Endothelial cell of umbilical vein (primary cell): Measurements from ENCODE around the gene P2RX2. TPM values are rescaled to one million over a fixed set of nuclear protein-coding genes. Genes with fewer than 3 reads are reported as not detected.

Experiments used
- BruUV-seq: library from RNA; stranded (reverse); fragments of 400-500 nt; replicated peaks from 2 replicates; lab custom pipeline; 2021; lab: Mats Ljungman, UMichigan
- CTCF ChIA-PET: fragments of 300-600, 350-600 bp; sonication (Branson Sonifier 250); formaldehyde crosslinking; loops from one replicate; lab custom pipeline; 2021; ENCODE audit warnings: antibody characterized with exemption, inconsistent platforms; lab: Charles Lee
- POLR2A ChIA-PET: fragments of 300-600, 350-600 bp; sonication (Branson Sonifier 250); formaldehyde crosslinking; loops from one replicate; lab custom pipeline; 2021; ENCODE audit warnings: antibody characterized with exemption, inconsistent platforms; lab: Charles Lee
- DNase-seq: peaks from one replicate; pipeline ENCODE4 v3.0.0-alpha.2; 2011; ENCODE audit warnings: low read depth, low spot score
- FAIRE-seq: peaks from 2 replicates; lab custom pipeline; 2011; peaks lifted over from hg19 to GRCh38; lab: Jason Lieb, UNC
- H2AFZ ChIP-seq: 2 replicates; pipeline ENCODE4 v1.6.0; 2012; ENCODE audit warnings: low read depth, low read length, control low read depth, inconsistent platforms
- H3K27ac ChIP-seq: 2 replicates; pipeline ENCODE4 v1.5.1; 2011; ENCODE audit warnings: low read depth, mild to moderate bottlenecking, control low read depth, low read length, moderate library complexity; ENCODE audit not compliant: insufficient read depth
- H3K27me3 ChIP-seq, 2 experiments: 2 replicates each; pipeline versions ENCODE4 v1.6.0 to v1.6.1; 2011; ENCODE audit warnings: low read length in 2 of 2, mixed read lengths in 1 of 2; ENCODE audit not compliant: control insufficient read depth in 2 of 2, insufficient read depth in 2 of 2
- H3K36me3 ChIP-seq, 2 experiments: 2 replicates in 1 of 2; 3 replicates in 1 of 2; pipeline ENCODE4 v1.5.1; 2011; ENCODE audit warnings: low read length in 2 of 2, mild to moderate bottlenecking in 1 of 2, moderate library complexity in 1 of 2; ENCODE audit not compliant: control insufficient read depth in 2 of 2, insufficient read depth in 2 of 2; ENCODE audit errors: extremely low read depth in 1 of 2
- H3K4me1 ChIP-seq: 3 replicates; pipeline ENCODE4 v1.5.1; 2011; ENCODE audit warnings: mild to moderate bottlenecking, low read length; ENCODE audit not compliant: control insufficient read depth, insufficient read depth; ENCODE audit errors: extremely low read depth
- H3K4me2 ChIP-seq: 2 replicates; pipeline ENCODE4 v1.6.1; 2011; ENCODE audit warnings: low read length, control low read depth, mixed read lengths; ENCODE audit not compliant: insufficient read depth
- H3K4me3 ChIP-seq, 3 experiments: fragments of 200-600 bp in 1 of 3; sonication (generic), shearing (Covaris generic) in 1 of 3; replicated peaks in 1 of 3; 2 replicates each; pipeline ENCODE4 v1.5.1; 2011 to 2016; ENCODE audit warnings: control low read depth in 3 of 3, low read length in 3 of 3, mild to moderate bottlenecking in 2 of 3, inconsistent platforms in 1 of 3, low read depth in 1 of 3, moderate library complexity in 1 of 3; ENCODE audit not compliant: insufficient read depth in 1 of 3
- H3K79me2 ChIP-seq: 2 replicates; pipeline ENCODE4 v1.6.0; 2012; ENCODE audit warnings: low read length, inconsistent platforms; ENCODE audit not compliant: control insufficient read depth, insufficient read depth
- H3K9ac ChIP-seq: replicated peaks from 2 replicates; pipeline ENCODE3; 2011; ENCODE audit warnings: low read length, control low read depth; ENCODE audit not compliant: insufficient read depth; ENCODE audit errors: extremely low read depth
- H3K9me1 ChIP-seq: replicated peaks from 3 replicates; pipeline ENCODE4 v1.6.0; 2011; ENCODE audit warnings: mild to moderate bottlenecking, low read length; ENCODE audit not compliant: control insufficient read depth, insufficient read depth; ENCODE audit errors: extremely low read depth
- H3K9me3 ChIP-seq: replicated peaks from 2 replicates; pipeline ENCODE4 v1.5.1; 2012; ENCODE audit warnings: low read length, inconsistent platforms; ENCODE audit not compliant: control insufficient read depth, insufficient read depth
- H4K20me1 ChIP-seq: replicated peaks from 2 replicates; pipeline ENCODE3; 2011; ENCODE audit warnings: mild to moderate bottlenecking, low read length; ENCODE audit not compliant: control insufficient read depth, insufficient read depth; ENCODE audit errors: extremely low read depth
- CTCF ChIP-seq, 2 donors: IDR thresholded peaks; 1 replicate in 1 of 2; 2 replicates in 1 of 2; pipeline ENCODE4 v1.5.1; 2011; ENCODE audit warnings: low read length in 2 of 2, mild to moderate bottlenecking in 2 of 2, moderate library complexity in 2 of 2, control low read depth in 1 of 2, inconsistent platforms in 1 of 2, low read depth in 1 of 2; ENCODE audit not compliant: insufficient read depth in 1 of 2; ENCODE audit errors: extremely low read depth in 1 of 2
- EZH2 ChIP-seq: IDR thresholded peaks from 2 replicates; pipeline ENCODE4 v1.6.1; 2012; ENCODE audit warnings: borderline replicate concordance, low read depth, mild to moderate bottlenecking, moderate library complexity, low read length, inconsistent platforms; ENCODE audit not compliant: severe bottlenecking
- FOS ChIP-seq: IDR thresholded peaks from 2 replicates; pipeline ENCODE4 v1.6.1; 2011; ENCODE audit warnings: mild to moderate bottlenecking, low read length, moderate library complexity, borderline replicate concordance; ENCODE audit not compliant: insufficient read depth
- GATA2 ChIP-seq: IDR thresholded peaks from 2 replicates; pipeline ENCODE4 v1.7.0; 2011; ENCODE audit warnings: low read depth, mild to moderate bottlenecking, moderate library complexity, mixed read lengths, low read length; ENCODE audit not compliant: insufficient read length, insufficient read depth
- MYC ChIP-seq: IDR thresholded peaks from one replicate; pipeline ENCODE4 v1.6.1; 2011; ENCODE audit warnings: mild to moderate bottlenecking, low read depth, low read length
- POLR2A ChIP-seq: IDR thresholded peaks from 2 replicates; pipeline ENCODE4 v1.6.1; 2012; ENCODE audit warnings: low read depth, mild to moderate bottlenecking, control low read depth, low read length
- dilution Hi-C: fragments of 300-500 bp; cut with MboI; formaldehyde crosslinking; loops from one replicate; pipeline ENCODE4 v1.15.0; 2019; ENCODE audit warnings: low sequenced_read_pairs; ENCODE audit not compliant: extremely low pct_ligation_motif_present
- intact Hi-C: fragments of 100-400 bp; cut with micrococcal nuclease; formaldehyde crosslinking; loops from one replicate; pipeline ENCODE4 v1.10.0; 2022
- polyA plus RNA-seq, 4 experiments: library from polyadenylated mRNA; depleted of rRNA in 3 of 4; stranded (reverse) in 3 of 4; unstranded in 1 of 4; fragments of >200 nt; gene quantifications; 2 replicates each; pipeline versions ENCODE4 v1.2.1 to v1.2.3, GENCODE V29; 2011 to 2012; ENCODE audit warnings: missing spikeins in 1 of 4
- total RNA-seq: library from RNA; stranded (reverse); gene quantifications from 2 replicates; pipeline ENCODE4 v1.2.3, GENCODE V29; 2021

The P2RX2 gene
- total and polyA plus RNA-seq, 2 donors (not counting 3 experiments of a cell fraction or from before 2014, with no cell fraction given): not detected

- peaks cover 3 to 30% of the 10 kb centered on the region in 2 experiments for H3K27me3 ChIP-seq
- H3K27ac ChIP-seq: no peak overlapping the region
- H3K79me2 ChIP-seq: no peaks in the 10 kb centered on the region
- peak overlapping the region in 2 of 3 experiments; percentile 11 to 33 for H3K4me3 ChIP-seq
- H3K4me2 ChIP-seq: peak overlapping the region; percentile 16
- no peak overlapping the region for H2AFZ ChIP-seq
- H4K20me1 ChIP-seq: no peaks in the 10 kb centered on the region
- CTCF ChIA-PET: interaction anchor here (0.8 to 7.3 kb wide), 3 partner anchors 11 to 43 kb away, joined by 4 to 102 read pairs (median 9); partner anchors contain the start of gene P2RX2
- POLR2A ChIA-PET: no interaction called here
- FAIRE-seq: no peak
- peak; percentile 82 for TF ChIP-seq EZH2
- TF ChIP-seq POLR2A: no peak
- TF ChIP-seq FOS: no peak
- TF ChIP-seq GATA2: no peak
- dilution Hi-C loops (no loop called here), intact Hi-C loops (loop anchor here (1.0 kb wide), 1 partner anchor 12 kb away; no protein-coding TSS in a partner anchor)
- no peaks in the 10 kb centered on the region for H3K9me1 ChIP-seq
- no peak overlapping the region for H3K9ac ChIP-seq
- no peaks in the 10 kb centered on the region for H3K9me3 ChIP-seq
- no peaks in the 10 kb centered on the region for H3K36me3 ChIP-seq
- peaks cover 24% of the 10 kb centered on the region for H3K4me1 ChIP-seq
- peak; percentile 34 for DNase-seq
- BruUV-seq: no TSS peak
Measured at GRCh38 chr12:132603240-132604150, 15.1 kb upstream of the P2RX2 start.

GRCh38 chr12:132604151-132604618 lies 14.4 kb upstream of the P2RX2 start:
- Histone ChIP-seq H3K27ac (no peak overlapping the region), H2AFZ (no peak overlapping the region), H3K9me1 (no peaks in the 10 kb centered on the region), H4K20me1 (no peaks in the 10 kb centered on the region), H3K4me1 (peaks cover 21% of the 10 kb centered on the region), H3K36me3 (no peaks in the 10 kb centered on the region), H3K27me3 (peaks cover 3 to 30% of the 10 kb centered on the region in 2 experiments), H3K4me3 (peak overlapping the region in 2 of 3 experiments; percentile 11 to 33), H3K9ac (no peak overlapping the region), H3K9me3 (no peaks in the 10 kb centered on the region), H3K79me2 (no peaks in the 10 kb centered on the region), H3K4me2 (peak overlapping the region; percentile 16)
- FAIRE-seq (peak; percentile 63), DNase-seq (peak; percentile 62)
- TF ChIP-seq CTCF (IDR thresholded peaks at IDR 0.05; ENCODE audit: extremely low read depth in 1 of 2, insufficient read depth in 1 of 2, low read depth in 1 of 2, low read length in 2 of 2): no peak
- TF ChIP-seq FOS: no peak
- TF ChIP-seq MYC: no peak
- TF ChIP-seq EZH2: peak; percentile 33
- no peak for TF ChIP-seq POLR2A
- POLR2A ChIA-PET: no interaction called here
- dilution Hi-C loops (no loop called here), intact Hi-C loops (loop anchor here (1.0 kb wide), 1 partner anchor 11 kb away; no protein-coding TSS in a partner anchor)
- CTCF ChIA-PET: interaction anchor here (2.0 to 7.3 kb wide), 2 partner anchors 11 to 35 kb away, joined by 9 to 102 read pairs; partner anchors contain the start of gene P2RX2
- BruUV-seq: no TSS peak
